ENCODE results near the gene OXER1. TPM values are rescaled to one million over a fixed set of nuclear protein-coding genes. Genes with fewer than 3 reads are reported as not detected.

OXER1 gene
- total and polyA plus RNA-seq, 2 of the 13 experiments (the other 11 are each of a cell fraction or from before 2014, with no cell fraction given) = 8.0 to 9.0 TPM

DNA sequence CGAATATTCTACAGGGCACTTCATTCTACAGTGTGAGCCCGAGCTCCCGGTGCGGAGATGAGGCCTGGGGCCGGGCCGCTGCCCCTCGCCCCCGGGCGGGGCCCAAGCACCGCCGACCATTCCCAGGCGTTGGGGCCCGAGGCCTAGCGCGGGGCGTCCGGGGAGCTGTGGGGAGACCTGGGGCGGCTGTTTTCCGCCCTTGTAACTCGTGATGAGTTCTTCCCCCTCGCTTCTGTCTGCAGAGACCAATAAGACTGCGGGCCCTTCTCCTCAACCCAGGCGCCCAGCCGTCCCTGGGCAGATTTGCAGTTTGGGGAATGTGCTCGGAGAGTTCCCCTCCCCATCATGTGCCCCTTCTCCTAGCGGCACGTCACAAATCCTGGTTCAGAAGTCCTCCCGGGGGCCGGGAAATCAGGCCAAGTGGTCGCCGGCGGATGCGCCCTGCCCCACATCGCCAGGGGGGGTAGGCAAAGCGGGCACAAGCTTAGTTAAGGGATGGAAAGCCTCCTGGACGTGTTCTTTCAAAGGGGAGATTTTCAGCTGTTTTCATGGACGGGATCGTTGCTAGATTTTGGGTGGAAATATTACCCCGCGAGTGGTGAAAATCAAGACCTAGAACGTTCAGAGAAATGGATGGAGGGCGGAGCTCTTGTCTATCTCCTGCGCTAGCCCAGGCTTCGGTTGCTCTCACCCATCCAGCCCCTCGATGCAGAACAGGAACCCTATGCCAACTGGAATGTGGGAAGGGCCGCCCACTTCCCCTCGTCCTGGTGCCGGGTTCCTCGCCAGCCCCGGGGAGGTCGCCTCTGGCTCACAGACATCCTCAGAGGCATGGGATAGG lies 47.3 kb upstream of the OXER1 start (continued):
- TF ChIP-seq, protein P1, sequence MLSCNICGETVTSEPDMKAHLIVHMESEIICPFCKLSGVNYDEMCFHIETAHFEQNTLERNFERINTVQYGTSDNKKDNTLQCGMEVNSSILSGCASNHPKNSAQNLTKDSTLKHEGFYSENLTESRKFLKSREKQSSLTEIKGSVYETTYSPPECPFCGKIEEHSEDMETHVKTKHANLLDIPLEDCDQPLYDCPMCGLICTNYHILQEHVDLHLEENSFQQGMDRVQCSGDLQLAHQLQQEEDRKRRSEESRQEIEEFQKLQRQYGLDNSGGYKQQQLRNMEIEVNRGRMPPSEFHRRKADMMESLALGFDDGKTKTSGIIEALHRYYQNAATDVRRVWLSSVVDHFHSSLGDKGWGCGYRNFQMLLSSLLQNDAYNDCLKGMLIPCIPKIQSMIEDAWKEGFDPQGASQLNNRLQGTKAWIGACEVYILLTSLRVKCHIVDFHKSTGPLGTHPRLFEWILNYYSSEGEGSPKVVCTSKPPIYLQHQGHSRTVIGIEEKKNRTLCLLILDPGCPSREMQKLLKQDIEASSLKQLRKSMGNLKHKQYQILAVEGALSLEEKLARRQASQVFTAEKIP (CRISPR knock-in tag; IDR thresholded peaks at IDR 0.05; ENCODE audit: borderline replicate concordance) = no peak
- TF ChIP-seq MZF1 (CRISPR knock-in tag; IDR thresholded peaks at IDR 0.05; ENCODE audit: borderline replicate concordance) (no peak; the same call in 1 of the 2 replicates), TARDBP (CRISPR knock-in tag; IDR thresholded peaks at IDR 0.05) (no peak), ZNF329 (CRISPR knock-in tag; IDR thresholded peaks at IDR 0.05; ENCODE audit: low read depth) (no peak), FOSL2 (CRISPR knock-in tag; IDR thresholded peaks at IDR 0.05) (no peak; the same call in 1 of the 2 replicates), ZNF326 (CRISPR knock-in tag; IDR thresholded peaks at IDR 0.05; ENCODE audit: borderline replicate concordance) (no peak), NFIB (CRISPR knock-in tag; IDR thresholded peaks at IDR 0.05; ENCODE audit: borderline replicate concordance) (no peak), ZNF367 (CRISPR knock-in tag; IDR thresholded peaks at IDR 0.05; ENCODE audit: borderline replicate concordance) (peak; percentile 3; the same call in 1 of the 2 replicates), ZNF746 (CRISPR knock-in tag; IDR thresholded peaks at IDR 0.05) (no peak; the same call in 1 of the 2 replicates), KLF9 (CRISPR knock-in tag; IDR thresholded peaks at IDR 0.05; ENCODE audit: low read depth) (0 out of 2 replicates have a peak, but pooled peaks have one; percentile 34), ZFAT (CRISPR knock-in tag; conservative IDR thresholded peaks at IDR 0.05) (no peak), NR2C2 (CRISPR knock-in tag; IDR thresholded peaks at IDR 0.05; ENCODE audit: borderline replicate concordance) (no peak), MAFG (CRISPR knock-in tag; IDR thresholded peaks at IDR 0.05) (no peak), XBP1 (CRISPR knock-in tag; IDR thresholded peaks at IDR 0.05) (no peak)
- TF ChIP-seq, protein P2, sequence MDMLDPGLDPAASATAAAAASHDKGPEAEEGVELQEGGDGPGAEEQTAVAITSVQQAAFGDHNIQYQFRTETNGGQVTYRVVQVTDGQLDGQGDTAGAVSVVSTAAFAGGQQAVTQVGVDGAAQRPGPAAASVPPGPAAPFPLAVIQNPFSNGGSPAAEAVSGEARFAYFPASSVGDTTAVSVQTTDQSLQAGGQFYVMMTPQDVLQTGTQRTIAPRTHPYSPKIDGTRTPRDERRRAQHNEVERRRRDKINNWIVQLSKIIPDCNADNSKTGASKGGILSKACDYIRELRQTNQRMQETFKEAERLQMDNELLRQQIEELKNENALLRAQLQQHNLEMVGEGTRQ (IDR thresholded peaks at IDR 0.05; ENCODE audit: low read depth, low read length) = no peak
- TF ChIP-seq, protein P2 (CRISPR knock-in tag; IDR thresholded peaks at IDR 0.05; ENCODE audit: borderline replicate concordance) = peak; percentile 56; the same call in 1 of the 2 replicates
- TF ChIP-seq, protein P3, sequence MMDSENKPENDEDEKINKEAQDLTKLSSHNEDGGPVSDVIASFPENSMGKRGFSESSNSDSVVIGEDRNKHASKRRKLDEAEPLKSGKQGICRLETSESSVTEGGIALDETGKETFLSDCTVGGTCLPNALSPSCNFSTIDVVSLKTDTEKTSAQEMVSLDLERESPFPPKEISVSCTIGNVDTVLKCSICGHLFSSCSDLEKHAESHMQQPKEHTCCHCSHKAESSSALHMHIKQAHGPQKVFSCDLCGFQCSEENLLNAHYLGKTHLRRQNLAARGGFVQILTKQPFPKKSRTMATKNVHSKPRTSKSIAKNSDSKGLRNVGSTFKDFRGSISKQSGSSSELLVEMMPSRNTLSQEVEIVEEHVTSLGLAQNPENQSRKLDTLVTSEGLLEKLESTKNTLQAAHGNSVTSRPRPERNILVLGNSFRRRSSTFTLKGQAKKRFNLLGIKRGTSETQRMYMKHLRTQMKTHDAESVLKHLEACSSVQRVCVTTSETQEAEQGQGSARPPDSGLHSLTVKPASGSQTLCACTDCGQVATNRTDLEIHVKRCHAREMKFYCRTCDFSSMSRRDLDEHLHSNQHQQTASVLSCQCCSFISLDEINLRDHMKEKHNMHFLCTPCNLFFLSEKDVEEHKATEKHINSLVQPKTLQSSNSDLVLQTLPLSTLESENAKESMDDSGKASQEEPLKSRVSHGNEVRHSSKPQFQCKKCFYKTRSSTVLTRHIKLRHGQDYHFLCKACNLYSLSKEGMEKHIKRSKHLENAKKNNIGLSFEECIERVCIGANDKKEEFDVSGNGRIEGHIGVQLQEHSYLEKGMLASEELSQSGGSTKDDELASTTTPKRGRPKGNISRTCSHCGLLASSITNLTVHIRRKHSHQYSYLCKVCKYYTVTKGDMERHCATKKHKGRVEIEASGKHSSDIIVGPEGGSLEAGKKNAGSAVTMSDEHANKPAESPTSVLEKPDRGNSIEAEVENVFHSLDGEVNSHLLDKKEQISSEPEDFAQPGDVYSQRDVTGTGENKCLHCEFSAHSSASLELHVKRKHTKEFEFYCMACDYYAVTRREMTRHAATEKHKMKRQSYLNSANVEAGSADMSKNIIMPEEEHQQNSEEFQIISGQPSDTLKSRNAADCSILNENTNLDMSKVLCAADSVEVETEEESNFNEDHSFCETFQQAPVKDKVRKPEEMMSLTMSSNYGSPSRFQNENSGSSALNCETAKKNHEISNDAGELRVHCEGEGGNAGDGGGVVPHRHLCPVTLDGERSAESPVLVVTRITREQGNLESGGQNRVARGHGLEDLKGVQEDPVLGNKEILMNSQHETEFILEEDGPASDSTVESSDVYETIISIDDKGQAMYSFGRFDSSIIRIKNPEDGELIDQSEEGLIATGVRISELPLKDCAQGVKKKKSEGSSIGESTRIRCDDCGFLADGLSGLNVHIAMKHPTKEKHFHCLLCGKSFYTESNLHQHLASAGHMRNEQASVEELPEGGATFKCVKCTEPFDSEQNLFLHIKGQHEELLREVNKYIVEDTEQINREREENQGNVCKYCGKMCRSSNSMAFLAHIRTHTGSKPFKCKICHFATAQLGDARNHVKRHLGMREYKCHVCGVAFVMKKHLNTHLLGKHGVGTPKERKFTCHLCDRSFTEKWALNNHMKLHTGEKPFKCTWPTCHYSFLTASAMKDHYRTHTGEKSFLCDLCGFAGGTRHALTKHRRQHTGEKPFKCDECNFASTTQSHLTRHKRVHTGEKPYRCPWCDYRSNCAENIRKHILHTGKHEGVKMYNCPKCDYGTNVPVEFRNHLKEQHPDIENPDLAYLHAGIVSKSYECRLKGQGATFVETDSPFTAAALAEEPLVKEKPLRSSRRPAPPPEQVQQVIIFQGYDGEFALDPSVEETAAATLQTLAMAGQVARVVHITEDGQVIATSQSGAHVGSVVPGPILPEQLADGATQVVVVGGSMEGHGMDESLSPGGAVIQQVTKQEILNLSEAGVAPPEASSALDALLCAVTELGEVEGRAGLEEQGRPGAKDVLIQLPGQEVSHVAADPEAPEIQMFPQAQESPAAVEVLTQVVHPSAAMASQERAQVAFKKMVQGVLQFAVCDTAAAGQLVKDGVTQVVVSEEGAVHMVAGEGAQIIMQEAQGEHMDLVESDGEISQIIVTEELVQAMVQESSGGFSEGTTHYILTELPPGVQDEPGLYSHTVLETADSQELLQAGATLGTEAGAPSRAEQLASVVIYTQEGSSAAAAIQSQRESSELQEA (CRISPR knock-in tag; IDR thresholded peaks at IDR 0.05; ENCODE audit: not compliant biosample characterization) = no peak
